Right atrium auricular region (tissue), 2 donors: ENCODE measurements around the gene CRYAA. TPM values are rescaled to one million over a fixed set of nuclear protein-coding genes. Genes with fewer than 3 reads are reported as not detected.

Source experiments
- total RNA-seq, 2 donors: library from RNA; depleted of rRNA; stranded (reverse); fragments of >200 nt; gene quantifications; one replicate each; pipeline ENCODE4 v1.1.0, GENCODE V29; 2016

CRYAA gene
- total RNA-seq, 2 donors from 2014 or later, result not detected

Other genes starting within 250 kb of the CRYAA start
- gene ERVH48-1, start 243.4 kb upstream of the CRYAA start, total RNA-seq, result not detected
- 10 to 100 TPM in 1 of 2 donors, 1 to 10 TPM in 1; 7.5 to 10.1 TPM for gene PKNOX1, start 194.4 kb upstream of the CRYAA start, total RNA-seq
- 1 to 10 TPM; 8.3 to 9.3 TPM for gene CBS, start 93.2 kb upstream of the CRYAA start, total RNA-seq
- gene U2AF1, start 61.4 kb upstream of the CRYAA start, total RNA-seq, result 10 to 100 TPM; 17.8 to 24.3 TPM